K562 (cell line): Measurements from ENCODE around the gene KCNS1. TPM values are rescaled to one million over a fixed set of nuclear protein-coding genes. Genes with fewer than 3 reads are reported as not detected.
A peak's percentile ranks its signal among the peaks of the same experiment; 100 is the strongest.

ENCODE experiments used
- ATAC-seq: fragments of 200-7000 bp; cut with Tn5 transposase; 3 replicates; pipeline ENCODE4 v1.9.1; 2020; ENCODE audit warnings: moderate library complexity
- BruUV-seq: library from RNA; stranded (reverse); fragments of 400-500 nt; replicated peaks from 2 replicates; lab custom pipeline; 2021; lab: Mats Ljungman, UMichigan
- CTCF ChIA-PET: fragments of 300-600 bp; formaldehyde crosslinking; extraction: SDS; loops from one replicate; lab custom pipeline; 2021; ENCODE audit warnings: low intra/inter-chr PET ratio; lab: Yijun Ruan, JAX
- POLR2A ChIA-PET: fragments of 300-600, 350-650 bp; sonication (Branson Sonifier 250); formaldehyde crosslinking; extraction: SDS; loops from one replicate; lab custom pipeline; 2021; ENCODE audit warnings: antibody characterized with exemption, inconsistent platforms; lab: Yijun Ruan, JAX
- DNase-seq, 4 experiments: peaks; one replicate each; pipeline versions ENCODE4 v3.0.0 to v3.0.0-alpha.2; 2011 to 2018; ENCODE audit warnings: low spot score in 3 of 4, mixed read lengths in 3 of 4; ENCODE audit errors: extremely low read depth in 1 of 4
- FAIRE-seq: peaks from 2 replicates; lab custom pipeline; 2011; peaks lifted over from hg19 to GRCh38; lab: Jason Lieb, UNC
- H2AFZ ChIP-seq: 2 replicates; pipeline ENCODE4 v1.6.0; 2011; ENCODE audit warnings: low read depth, low read length, control low read depth, inconsistent platforms
- H3K27ac ChIP-seq: fragments of 200-600 bp; 3 replicates; pipeline ENCODE4 v1.8.0; 2011; ENCODE audit warnings: low read depth, mild to moderate bottlenecking, control low read depth, inconsistent platforms, low read length, moderate library complexity, mixed read lengths; ENCODE audit errors: extremely low read depth
- H3K27me3 ChIP-seq, 2 experiments: fragments of 300-600 bp in 1 of 2; 2 replicates in 1 of 2; 3 replicates in 1 of 2; pipeline versions ENCODE4 v1.6.0 to v1.8.0; 2011; ENCODE audit warnings: inconsistent platforms in 2 of 2, low read length in 2 of 2, mild to moderate bottlenecking in 1 of 2, mixed read lengths in 1 of 2, moderate library complexity in 1 of 2; ENCODE audit not compliant: control insufficient read depth in 2 of 2, insufficient read depth in 2 of 2
- H3K36me3 ChIP-seq: fragments of 300-600 bp; 3 replicates; pipeline ENCODE4 v1.8.0; 2011; ENCODE audit warnings: mild to moderate bottlenecking, low read length, inconsistent platforms; ENCODE audit not compliant: control insufficient read depth, insufficient read depth
- H3K4me1 ChIP-seq, 2 experiments: fragments of 200-600 bp in 1 of 2; replicated peaks in 1 of 2; 2 replicates in 1 of 2; 3 replicates in 1 of 2; pipeline versions ENCODE4 v1.5.1 to v1.8.0; 2011; ENCODE audit warnings: inconsistent platforms in 2 of 2, low read length in 2 of 2, mild to moderate bottlenecking in 1 of 2, mixed read lengths in 1 of 2, moderate library complexity in 1 of 2; ENCODE audit not compliant: control insufficient read depth in 2 of 2, insufficient read depth in 2 of 2
- H3K4me2 ChIP-seq: 2 replicates; pipeline ENCODE4 v1.6.1; 2011; ENCODE audit warnings: low read length, control low read depth, inconsistent platforms, mixed read lengths; ENCODE audit not compliant: insufficient read depth
- H3K4me3 ChIP-seq: fragments of 200-600 bp; sonication (generic), shearing (Covaris generic); 2 replicates; pipeline ENCODE4 v1.5.1; 2016; ENCODE audit warnings: control low read depth, inconsistent platforms
- H3K79me2 ChIP-seq: fragments of 200-600 bp; 3 replicates; pipeline ENCODE4 v1.8.0; 2011; ENCODE audit warnings: low read length, inconsistent platforms; ENCODE audit not compliant: control insufficient read depth, insufficient read depth
- H3K9ac ChIP-seq, 2 experiments: 2 replicates each; pipeline versions ENCODE4 v1.6.0 to v1.6.1; 2011; ENCODE audit warnings: low read depth in 2 of 2, low read length in 2 of 2, control low read depth in 1 of 2, inconsistent platforms in 1 of 2, mild to moderate bottlenecking in 1 of 2, mixed read lengths in 1 of 2; ENCODE audit not compliant: insufficient read depth in 1 of 2
- H3K9me1 ChIP-seq: one replicate; pipeline ENCODE4 v1.6.0; 2011; ENCODE audit warnings: inconsistent platforms, mild to moderate bottlenecking, low read length, moderate library complexity; ENCODE audit not compliant: control insufficient read depth, insufficient read depth
- H3K9me3 ChIP-seq: replicated peaks from 2 replicates; pipeline ENCODE4 v1.5.1; 2011; ENCODE audit warnings: low read depth, low read length, inconsistent platforms; ENCODE audit not compliant: control insufficient read depth, insufficient read depth
- H4K20me1 ChIP-seq: replicated peaks from 2 replicates; pipeline ENCODE4 v1.6.1; 2011; ENCODE audit warnings: low read length, inconsistent platforms, mixed read lengths; ENCODE audit not compliant: control insufficient read depth, insufficient read depth
- CC2D1A ChIP-seq: fragments of 450-650 bp; IDR thresholded peaks from 2 replicates; pipeline ENCODE4 v1.6.1; 2017; ENCODE audit warnings: mild to moderate bottlenecking
- CTCF ChIP-seq, 3 experiments: IDR thresholded peaks in 2 of 3; conservative IDR thresholded peaks in 1 of 3; 2 replicates each; pipeline ENCODE4 v1.5.1; 2011 to 2012; ENCODE audit warnings: low read length in 3 of 3, mild to moderate bottlenecking in 3 of 3, control low read depth in 2 of 3, improper control_type of control experiment in 1 of 3, inconsistent platforms in 1 of 3, low read depth in 1 of 3, mixed read lengths in 1 of 3, moderate library complexity in 1 of 3; ENCODE audit not compliant: insufficient read depth in 2 of 3
- FOXP1 ChIP-seq: sonication (generic); formaldehyde crosslinking; IDR thresholded peaks from 2 replicates; pipeline ENCODE4 v1.8.0; 2022; ENCODE audit warnings: mild to moderate bottlenecking, missing genetic modification reagents
- HES1 ChIP-seq: fragments of 450-650 bp; IDR thresholded peaks from 2 replicates; pipeline ENCODE4 v1.6.1; 2016; ENCODE audit warnings: low read depth, mild to moderate bottlenecking, moderate library complexity
- MLLT1 ChIP-seq, 2 experiments: fragments of 450-650 bp; IDR thresholded peaks; 2 replicates each; pipeline ENCODE4 v1.6.1; 2016
- RNF219 ChIP-seq: fragments of 250-450 bp; sonication (Bioruptor Pico); IDR thresholded peaks from 2 replicates; pipeline ENCODE4 v1.5.0; 2022; ENCODE audit warnings: mild to moderate bottlenecking
- SAFB2 ChIP-seq: fragments of 200-400 bp; formaldehyde crosslinking; IDR thresholded peaks from 2 replicates; pipeline ENCODE4 v1.6.1; 2018; ENCODE audit warnings: borderline replicate concordance, low read length, low read depth, moderate library complexity; ENCODE audit not compliant: severe bottlenecking
- SMC3 ChIP-seq: conservative IDR thresholded peaks from 2 replicates; pipeline ENCODE4 v1.6.1; 2011; ENCODE audit warnings: low read depth, low read length, improper control_type of control experiment; ENCODE audit not compliant: insufficient read depth
- WGBS: fragments of 100-300 bp; shearing (Covaris generic); methylation state at CpG from one replicate; pipeline ENCODE4 v1.1.6; 2016; ENCODE audit warnings: low coverage, mixed read lengths; ENCODE audit not compliant: insufficient coverage; ENCODE audit errors: missing lambda C conversion rate; 5-methylcytosine and 5-hydroxymethylcytosine counted together
- in situ Hi-C: fragments of 300-500 bp; cut with MboI; formaldehyde crosslinking; loops from 4 replicates; pipeline ENCODE4 v1.15.0; 2018; ENCODE audit warnings: inconsistent platforms, mixed read lengths
- intact Hi-C: fragments of 100-400 bp; cut with micrococcal nuclease; formaldehyde crosslinking; loops from 2 replicates; pipeline ENCODE4 v1.14.2; 2022
- polyA plus RNA-seq, 8 experiments: library from polyadenylated mRNA; depleted of rRNA in 4 of 8; stranded (reverse) in 5 of 8; unstranded in 3 of 8; fragments of >200 nt; fragmentation: Nextera tagmentation in 2 of 8; fragmentation: Illumina TruSeq in 1 of 8; extraction: Ambion mirVana in 2 of 8; extraction: Trizol in 1 of 8; gene quantifications; 2 replicates each; pipeline versions ENCODE4 v1.2.1 to v1.2.3, GENCODE V29; 2011 to 2014; ENCODE audit warnings: inconsistent platforms in 1 of 8, missing spikeins in 1 of 8
- total RNA-seq, 7 experiments: library from RNA; depleted of rRNA in 6 of 7; stranded (reverse); fragments of >200 nt in 6 of 7; fragmentation: Illumina TruSeq in 2 of 7; extraction: Trizol in 2 of 7; gene quantifications; 2 replicates each; pipeline versions ENCODE4 v1.2.1 to v1.2.3, GENCODE V29; 2011 to 2021; ENCODE audit warnings: low replicate concordance in 1 of 7

KCNS1 gene
- total and polyA plus RNA-seq, 9 of the 15 experiments (the other 6 are each of a cell fraction or from before 2014, with no cell fraction given), result not detected

- no peak for TF ChIP-seq MLLT1 (IDR thresholded peaks at IDR 0.05)
- TF ChIP-seq, all 486 proteins: peak for 0
These were observed 56.3 kb downstream of the KCNS1 start (continued) for GRCh38 chr20:45044601-45045000.

GRCh38 chr20:45044084-45044573, 56.8 kb downstream of the KCNS1 start:
- H3K9ac ChIP-seq, result no peak overlapping the region
- intact Hi-C loops, result loop anchor here (1.0 to 5.0 kb wide), 2 partner anchors 51 to 68 kb away; no protein-coding TSS in a partner anchor
- DNase-seq, result peak; percentile 34 to 73 (median 52)
- TF ChIP-seq FOXP1 (CRISPR knock-in tag) (no peak), SAFB2 (no peak), CTCF (IDR thresholded peaks at IDR 0.05 in 2 of 3, conservative IDR thresholded peaks at IDR 0.05 in 1 of 3; ENCODE audit: insufficient read depth in 2 of 3, low read depth in 1 of 3, low read length in 3 of 3) (peak; percentile 70 to 92 (median 82)), CC2D1A (peak; percentile 28; the same call in 1 of the 2 replicates), RNF219 (CRISPR knock-in tag) (no peak), SMC3 (0 out of 2 replicates have a peak, but pooled peaks have one; percentile 27), HES1 (no peak)

More at GRCh38 chr20:45044084-45044573, 56.8 kb downstream of the KCNS1 start:
- no peak overlapping the region for H2AFZ ChIP-seq
- no TSS peak for BruUV-seq
- H3K36me3 ChIP-seq, result peaks cover 7% of the 10 kb centered on the region; the same call in 2 of the 3 replicates
- no peaks in the 10 kb centered on the region for H3K4me1 ChIP-seq
- H3K27ac ChIP-seq, result no peak overlapping the region
- H3K9me1 ChIP-seq, result no peaks in the 10 kb centered on the region
- H3K79me2 ChIP-seq, result no peaks in the 10 kb centered on the region; the same call in 2 of the 3 replicates
- no peaks in the 10 kb centered on the region for H4K20me1 ChIP-seq
- no peaks in the 10 kb centered on the region for H3K27me3 ChIP-seq
- 21% methylated on average over 5 of the region's 5 CpGs for WGBS
- in situ Hi-C loops, result no loop called here
- H3K4me2 ChIP-seq, result no peak overlapping the region
- ChIA-PET CTCF (interaction anchor here (0.7 to 3.3 kb wide), 6 partner anchors 9 to 267 kb away, joined by 3 to 34 read pairs (median 4); no protein-coding TSS in a partner anchor), POLR2A (interaction anchor here (0.6 to 1.5 kb wide), 9 partner anchors 8 to 247 kb away, joined by 3 to 5 read pairs (median 3); no protein-coding TSS in a partner anchor)
- ATAC-seq, result peak; percentile 89
- H3K4me3 ChIP-seq, result no peak overlapping the region
- no peaks in the 10 kb centered on the region for H3K9me3 ChIP-seq
- FAIRE-seq, result peak; percentile 80
